B cell (primary cell): ENCODE results near the gene ADGRD1. TPM values are rescaled to one million over a fixed set of nuclear protein-coding genes. Genes with fewer than 3 reads are reported as not detected.

Experiments
- ATAC-seq: fragments of 200-7000 bp; cut with Tn5 transposase; one replicate; pipeline ENCODE4 v1.10.0; 2021; ENCODE audit warnings: low read depth, mild to moderate bottlenecking, moderate number of reproducible peaks, moderate library complexity
- CTCF ChIA-PET: fragments of 350-600 bp; sonication (Branson Sonifier 250); formaldehyde crosslinking; loops from one replicate; lab custom pipeline; 2021; ENCODE audit warnings: antibody characterized with exemption, inconsistent platforms; lab: Charles Lee
- POLR2A ChIA-PET: fragments of 350-600 bp; sonication (Branson Sonifier 250); formaldehyde crosslinking; loops from one replicate; lab custom pipeline; 2021; ENCODE audit warnings: antibody characterized with exemption; lab: Charles Lee
- DNase-seq: peaks from one replicate; pipeline ENCODE4 v3.0.0; 2013
- H2AFZ ChIP-seq: 2 replicates; pipeline ENCODE4 v1.6.1; 2012; ENCODE audit warnings: mild to moderate bottlenecking, low read depth, low read length; ENCODE audit not compliant: insufficient read depth, poor library complexity, severe bottlenecking
- H3K27ac ChIP-seq, 2 donors: 1 replicate in 1 of 2; 2 replicates in 1 of 2; pipeline ENCODE4 v1.5.1; 2012 to 2013; ENCODE audit warnings: low read length in 2 of 2, mild to moderate bottlenecking in 2 of 2, moderate library complexity in 1 of 2
- H3K27me3 ChIP-seq, 4 experiments: fragments of 200-600 bp in 1 of 4; sonication (generic) in 1 of 4; replicated peaks in 1 of 4; 1 replicate in 2 of 4; 2 replicates in 2 of 4; pipeline versions ENCODE4 v1.6.1 to v1.7.0; 2013 to 2016; ENCODE audit warnings: low read length in 3 of 4, mild to moderate bottlenecking in 2 of 4, mixed read lengths in 1 of 4, moderate library complexity in 1 of 4; ENCODE audit not compliant: insufficient read depth in 4 of 4, control insufficient read depth in 3 of 4; ENCODE audit errors: control extremely low read depth in 1 of 4
- H3K36me3 ChIP-seq, 2 experiments: replicated peaks in 1 of 2; 1 replicate in 1 of 2; 2 replicates in 1 of 2; pipeline versions ENCODE4 v1.6.1 to v1.7.1; 2013; ENCODE audit warnings: low read length in 1 of 2; ENCODE audit not compliant: insufficient read depth in 2 of 2, control insufficient read depth in 1 of 2; ENCODE audit errors: control extremely low read depth in 1 of 2, extremely low read depth in 1 of 2
- H3K4me1 ChIP-seq, 2 donors: fragments of 200-600 bp in 1 of 2; sonication (generic) in 1 of 2; 1 replicate in 1 of 2; 2 replicates in 1 of 2; pipeline versions ENCODE4 v1.5.1 to v1.6.1; 2013 to 2017; ENCODE audit warnings: low read length in 2 of 2; ENCODE audit not compliant: control insufficient read depth in 2 of 2, insufficient read depth in 2 of 2
- H3K4me2 ChIP-seq: replicated peaks from 2 replicates; pipeline ENCODE3; 2012; ENCODE audit warnings: mild to moderate bottlenecking, low read depth, low read length; ENCODE audit not compliant: poor library complexity, severe bottlenecking
- H3K4me3 ChIP-seq, 5 experiments: fragments of 200-600 bp in 1 of 5; sonication (generic) in 1 of 5; 1 replicate in 3 of 5; 2 replicates in 2 of 5; pipeline versions ENCODE4 v1.5.1 to v1.7.0; 2011 to 2016; ENCODE audit warnings: low read length in 4 of 5, mild to moderate bottlenecking in 4 of 5, low read depth in 2 of 5, control low read depth in 1 of 5, moderate library complexity in 1 of 5; ENCODE audit not compliant: insufficient read depth in 1 of 5; ENCODE audit errors: control extremely low read depth in 1 of 5, extremely low read depth in 1 of 5
- H3K79me2 ChIP-seq: fragments of 200-600 bp; sonication (generic); one replicate; pipeline ENCODE4 v1.6.0; 2016; ENCODE audit warnings: low read length; ENCODE audit not compliant: control insufficient read depth, insufficient read depth
- H3K9ac ChIP-seq: fragments of 200-600 bp; sonication (generic); 2 replicates; pipeline ENCODE4 v1.6.1; 2017; ENCODE audit warnings: mild to moderate bottlenecking, low read length, moderate library complexity
- H3K9me3 ChIP-seq, 3 donors: one replicate each; pipeline versions ENCODE4 v1.6.1 to v1.7.1; 2013; ENCODE audit warnings: low read length in 2 of 3; ENCODE audit not compliant: control insufficient read depth in 2 of 3, insufficient read depth in 1 of 3; ENCODE audit errors: control extremely low read depth in 1 of 3
- H4K20me1 ChIP-seq: 2 replicates; pipeline ENCODE4 v1.6.0; 2012; ENCODE audit warnings: mild to moderate bottlenecking, low read length; ENCODE audit not compliant: insufficient read depth, control insufficient read depth, poor library complexity, severe bottlenecking
- H3K27ac Mint-ChIP-seq: one replicate; pipeline ENCODE4 v1.8.0; 2021; ENCODE audit warnings: mixed read lengths
- H3K27me3 Mint-ChIP-seq: one replicate; pipeline ENCODE4 v1.8.0; 2021; ENCODE audit warnings: mixed read lengths
- H3K4me1 Mint-ChIP-seq: one replicate; pipeline ENCODE4 v1.8.0; 2021; ENCODE audit warnings: mixed read lengths
- H3K4me3 Mint-ChIP-seq: one replicate; pipeline ENCODE4 v1.8.0; 2021; ENCODE audit warnings: mixed read lengths
- H3K9me3 Mint-ChIP-seq: one replicate; pipeline ENCODE4 v1.8.0; 2022; ENCODE audit warnings: mixed read lengths; ENCODE audit not compliant: insufficient read depth
- EZH2 ChIP-seq: IDR thresholded peaks from 2 replicates; pipeline ENCODE4 v1.6.1; 2012; ENCODE audit warnings: borderline replicate concordance, low read depth, mild to moderate bottlenecking, moderate library complexity, low read length; ENCODE audit not compliant: insufficient read depth, poor library complexity, severe bottlenecking
- WGBS: methylation state at CpG from one replicate; pipeline ENCODE4 v1.1.5; 2013; ENCODE audit warnings: missing lambda C conversion rate; ENCODE audit not compliant: insufficient coverage; 5-methylcytosine and 5-hydroxymethylcytosine counted together
- intact Hi-C: fragments of 100-400 bp; cut with micrococcal nuclease; formaldehyde crosslinking; loops from one replicate; pipeline ENCODE4 v1.10.0; 2022
- polyA plus RNA-seq: library from polyadenylated mRNA; depleted of rRNA; stranded (reverse); fragments of >200 nt; gene quantifications from 2 replicates; pipeline ENCODE4 v1.2.3, GENCODE V29; 2012
- total RNA-seq, 2 donors: library from RNA; stranded (reverse); fragments of 120-200 nt in 1 of 2; gene quantifications; 1 replicate in 1 of 2; 2 replicates in 1 of 2; pipeline versions ENCODE4 v1.2.3 to v1.2.4, GENCODE V29; 2013 to 2022
- TF ChIP-seq, protein P1 (sequence below): fragments of 200-600 bp; IDR thresholded peaks from one replicate; pipeline ENCODE4 v1.8.0; 2022; ENCODE audit warnings: antibody characterized with exemption, mild to moderate bottlenecking

The ADGRD1 gene
- total and polyA plus RNA-seq, 2 donors (not counting 1 experiment from before 2014, with no cell fraction given), result 1.1 to 2.2 TPM

DNA sequence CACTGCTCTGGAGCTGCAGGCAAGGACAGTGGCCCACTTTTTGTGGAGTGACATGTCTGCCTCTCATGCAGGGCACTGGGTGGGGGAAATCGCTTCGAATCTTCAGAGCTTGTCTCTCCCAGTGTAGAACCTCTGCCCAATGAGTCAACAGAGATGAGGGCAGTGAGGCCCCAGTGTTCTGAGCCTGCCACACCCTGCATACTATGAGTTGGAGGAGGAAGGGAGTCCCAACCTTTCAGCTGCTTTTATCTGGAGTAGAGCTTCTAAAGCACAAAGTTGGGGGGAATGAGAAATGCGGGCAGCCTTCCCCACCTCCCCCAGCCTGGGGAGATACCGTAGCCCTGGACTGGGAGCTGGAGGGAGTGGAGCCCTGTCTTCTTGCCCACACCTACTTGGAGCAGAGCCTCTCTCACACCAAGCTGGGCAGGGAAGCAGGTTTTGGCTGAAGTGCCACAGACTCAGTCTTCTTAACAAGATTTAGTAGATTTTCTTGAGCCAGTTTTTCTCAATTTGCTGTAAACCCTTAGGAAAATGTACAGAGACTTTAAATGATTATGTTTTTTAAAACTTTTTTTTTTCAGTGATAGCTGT, 159.1 kb downstream of the ADGRD1 start:
- Histone ChIP-seq H3K27ac (no peak overlapping the region), H4K20me1 (no peaks in the 10 kb centered on the region), H2AFZ (no peak overlapping the region), H3K79me2 (no peaks in the 10 kb centered on the region), H3K27me3 (peaks cover 0 to 5% (median 0%) of the 10 kb centered on the region in 4 experiments), H3K9me3 (peaks cover 0 to 9% (median 0%) of the 10 kb centered on the region in 3 donors), H3K4me2 (no peak overlapping the region), H3K36me3 (no peaks in the 10 kb centered on the region), H3K4me1 (no peaks in the 10 kb centered on the region), H3K4me3 (no peak overlapping the region), H3K9ac (no peak overlapping the region)
- Mint-ChIP-seq H3K27me3 (peaks cover 15% of the 10 kb centered on the region), H3K9me3 (no peaks in the 10 kb centered on the region), H3K4me1 (no peaks in the 10 kb centered on the region), H3K27ac (no peak overlapping the region), H3K4me3 (no peak overlapping the region)
- TF ChIP-seq, protein P1, sequence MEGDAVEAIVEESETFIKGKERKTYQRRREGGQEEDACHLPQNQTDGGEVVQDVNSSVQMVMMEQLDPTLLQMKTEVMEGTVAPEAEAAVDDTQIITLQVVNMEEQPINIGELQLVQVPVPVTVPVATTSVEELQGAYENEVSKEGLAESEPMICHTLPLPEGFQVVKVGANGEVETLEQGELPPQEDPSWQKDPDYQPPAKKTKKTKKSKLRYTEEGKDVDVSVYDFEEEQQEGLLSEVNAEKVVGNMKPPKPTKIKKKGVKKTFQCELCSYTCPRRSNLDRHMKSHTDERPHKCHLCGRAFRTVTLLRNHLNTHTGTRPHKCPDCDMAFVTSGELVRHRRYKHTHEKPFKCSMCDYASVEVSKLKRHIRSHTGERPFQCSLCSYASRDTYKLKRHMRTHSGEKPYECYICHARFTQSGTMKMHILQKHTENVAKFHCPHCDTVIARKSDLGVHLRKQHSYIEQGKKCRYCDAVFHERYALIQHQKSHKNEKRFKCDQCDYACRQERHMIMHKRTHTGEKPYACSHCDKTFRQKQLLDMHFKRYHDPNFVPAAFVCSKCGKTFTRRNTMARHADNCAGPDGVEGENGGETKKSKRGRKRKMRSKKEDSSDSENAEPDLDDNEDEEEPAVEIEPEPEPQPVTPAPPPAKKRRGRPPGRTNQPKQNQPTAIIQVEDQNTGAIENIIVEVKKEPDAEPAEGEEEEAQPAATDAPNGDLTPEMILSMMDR, result no peak
- TF ChIP-seq EZH2, result no peak
- DNase-seq (no peak), ATAC-seq (no peak)
- intact Hi-C loops, result no loop called here
- CTCF ChIA-PET, result interaction anchor here (0.8 to 1.7 kb wide), 3 partner anchors 9 to 19 kb away, joined by 3 to 10 read pairs (median 3); no protein-coding TSS in a partner anchor
- POLR2A ChIA-PET, result no interaction called here
- 85% methylated on average over 2 of the region's 4 CpGs for WGBS

DNA sequence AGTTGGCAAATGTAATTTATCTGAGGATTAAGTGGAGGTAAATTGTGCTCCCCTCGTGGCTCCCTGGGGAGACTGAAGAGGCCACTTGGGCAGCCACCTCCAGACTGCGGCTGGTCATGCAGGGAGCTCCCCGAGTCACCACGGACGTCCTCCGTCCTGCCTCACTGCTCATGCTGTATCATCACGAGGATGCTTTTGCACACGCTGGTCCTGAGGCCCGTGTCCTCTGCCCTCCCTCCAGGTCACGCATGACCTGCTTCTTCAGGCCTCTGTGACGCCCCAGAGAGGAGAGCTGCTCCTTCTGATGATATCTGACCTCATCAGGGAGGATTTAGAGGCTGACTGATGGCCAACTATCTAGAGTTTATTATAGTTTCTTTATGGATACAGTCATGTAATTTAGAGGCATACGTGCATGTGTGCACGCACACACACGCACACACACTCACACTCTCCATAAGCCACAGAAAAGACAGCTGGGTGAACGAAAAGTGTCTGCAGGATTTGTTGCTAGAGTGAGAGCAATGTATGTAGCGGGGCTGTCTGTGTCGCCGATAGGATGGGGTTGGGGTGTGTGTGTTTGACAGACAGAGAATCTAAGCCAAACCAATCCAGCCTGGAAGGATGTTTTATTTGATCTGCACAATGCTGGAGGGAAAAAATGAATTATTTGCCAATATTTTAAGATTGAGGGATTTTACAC, 160.0 kb downstream of the ADGRD1 start:
- Histone ChIP-seq H3K4me2 (no peak overlapping the region), H3K27ac (no peak overlapping the region), H3K4me3 (no peak overlapping the region), H3K9ac (no peak overlapping the region), H3K9me3 (peaks cover 0 to under 1% (median 0%) of the 10 kb centered on the region in 3 donors), H4K20me1 (no peaks in the 10 kb centered on the region), H3K4me1 (no peaks in the 10 kb centered on the region), H3K27me3 (peaks cover 0 to 5% (median 0%) of the 10 kb centered on the region in 4 experiments), H3K79me2 (no peaks in the 10 kb centered on the region), H2AFZ (no peak overlapping the region), H3K36me3 (no peaks in the 10 kb centered on the region)
- TF ChIP-seq, protein P1, result no peak
- no peak for TF ChIP-seq EZH2
- ATAC-seq, result no peak
- Mint-ChIP-seq H3K27ac (no peak overlapping the region), H3K9me3 (no peaks in the 10 kb centered on the region), H3K4me1 (no peaks in the 10 kb centered on the region), H3K4me3 (no peak overlapping the region), H3K27me3 (peaks cover 18% of the 10 kb centered on the region)
- no peak for DNase-seq
- ChIA-PET POLR2A (no interaction called here), CTCF (interaction anchor here (1.1 to 4.2 kb wide), 3 partner anchors 9 to 12 kb away, joined by 3 to 27 read pairs (median 10); no protein-coding TSS in a partner anchor)
- 59% methylated on average over 12 of the region's 18 CpGs for WGBS
- intact Hi-C loops, result no loop called here
